ENCODE measurements around the gene GAPVD1. TPM values are rescaled to one million over a fixed set of nuclear protein-coding genes. Genes with fewer than 3 reads are reported as not detected.

GAPVD1 gene
- total and polyA plus RNA-seq, 2 of the 8 experiments (the other 6 are each of a cell fraction or from before 2014, with no cell fraction given): 5.5 to 40.5 TPM

GRCh38 chr9:125239631-125240597 is 21.7 kb upstream of the GAPVD1 start (continued):
- TF ChIP-seq EGR1 (IDR thresholded peaks at IDR 0.05; ENCODE audit: borderline replicate concordance, low read depth, low read length) (no peak), NANOG (IDR thresholded peaks at IDR 0.05; ENCODE audit: insufficient read depth, low read depth, low read length, poor library complexity, severe bottlenecking) (no peak)
